IMR-90 (cell line): Measurements from ENCODE around the gene SPTLC1. TPM values are rescaled to one million over a fixed set of nuclear protein-coding genes. Genes with fewer than 3 reads are reported as not detected.

Source experiments
- ATAC-seq: fragments of 200-7000 bp; cut with Tn5 transposase; 2 replicates; pipeline ENCODE4 v1.9.1; 2020; ENCODE audit warnings: low read depth, mild to moderate bottlenecking, moderate library complexity
- BruUV-seq: library from RNA; stranded (reverse); fragments of 400-500 nt; replicated peaks from 2 replicates; lab custom pipeline; 2021; lab: Mats Ljungman, UMichigan
- CTCF ChIA-PET: fragments of 300-600 bp; formaldehyde crosslinking; extraction: SDS; loops from one replicate; lab custom pipeline; 2021; ENCODE audit warnings: antibody characterized with exemption; lab: Yijun Ruan, JAX
- POLR2A ChIA-PET: fragments of 300-600 bp; sonication (Branson Sonifier 250); formaldehyde crosslinking; loops from one replicate; lab custom pipeline; 2022; ENCODE audit warnings: antibody characterized with exemption; ENCODE audit not compliant: unreplicated experiment; lab: Charles Lee
- DNase-seq: peaks from one replicate; pipeline ENCODE4 v3.0.0; 2013
- H2AFZ ChIP-seq: replicated peaks from 2 replicates; pipeline ENCODE3; 2013; ENCODE audit warnings: low read length, mild to moderate bottlenecking; ENCODE audit not compliant: poor library complexity
- H2AK5ac ChIP-seq: 2 replicates; pipeline ENCODE4 v1.6.1; 2013; ENCODE audit warnings: low read depth, low read length, inconsistent platforms
- H2AK9ac ChIP-seq: replicated peaks from 2 replicates; pipeline ENCODE3; 2013; ENCODE audit warnings: mild to moderate bottlenecking, low read depth, low read length, moderate library complexity; ENCODE audit not compliant: poor library complexity
- H2BK120ac ChIP-seq: 2 replicates; pipeline ENCODE4 v1.6.1; 2013; ENCODE audit warnings: low read depth, low read length, inconsistent platforms
- H2BK15ac ChIP-seq: 3 replicates; pipeline ENCODE4 v1.6.1; 2013; ENCODE audit warnings: low read depth, low read length, inconsistent platforms
- H2BK20ac ChIP-seq: 2 replicates; pipeline ENCODE4 v1.6.1; 2013; ENCODE audit warnings: low read depth, mild to moderate bottlenecking, inconsistent platforms, low read length, moderate library complexity
- H2BK5ac ChIP-seq: 2 replicates; pipeline ENCODE4 v1.6.1; 2013; ENCODE audit warnings: mild to moderate bottlenecking, low read depth, low read length, inconsistent platforms; ENCODE audit not compliant: poor library complexity, severe bottlenecking
- H3K14ac ChIP-seq: replicated peaks from 2 replicates; pipeline ENCODE4 v1.6.1; 2013; ENCODE audit warnings: low read depth, low read length, inconsistent platforms
- H3K18ac ChIP-seq: 2 replicates; pipeline ENCODE4 v1.6.1; 2013; ENCODE audit warnings: low read depth, low read length, control low read depth
- H3K23ac ChIP-seq: 2 replicates; pipeline ENCODE4 v1.6.1; 2013; ENCODE audit warnings: low read depth, low read length, inconsistent platforms
- H3K27ac ChIP-seq: 2 replicates; pipeline ENCODE4 v1.5.1; 2013; ENCODE audit warnings: mild to moderate bottlenecking, control low read depth, low read length; ENCODE audit not compliant: insufficient read depth
- H3K27me3 ChIP-seq: 2 replicates; pipeline ENCODE4 v1.6.1; 2013; ENCODE audit warnings: low read length; ENCODE audit not compliant: control insufficient read depth, insufficient read depth
- H3K36me3 ChIP-seq: 2 replicates; pipeline ENCODE4 v1.6.1; 2013; ENCODE audit warnings: low read length, mixed read lengths; ENCODE audit not compliant: control insufficient read depth, insufficient read depth
- H3K4ac ChIP-seq: 2 replicates; pipeline ENCODE4 v1.6.1; 2013; ENCODE audit warnings: low read depth, low read length, inconsistent platforms
- H3K4me1 ChIP-seq: 2 replicates; pipeline ENCODE4 v1.6.1; 2013; ENCODE audit warnings: low read length, mixed read lengths; ENCODE audit not compliant: control insufficient read depth, insufficient read depth
- H3K4me2 ChIP-seq: 2 replicates; pipeline ENCODE4 v1.6.1; 2013; ENCODE audit warnings: low read depth, mild to moderate bottlenecking, control low read depth, low read length, moderate library complexity
- H3K4me3 ChIP-seq: 2 replicates; pipeline ENCODE4 v1.5.1; 2013; ENCODE audit warnings: low read depth, mild to moderate bottlenecking, control low read depth, low read length, moderate library complexity; ENCODE audit not compliant: insufficient read depth
- H3K56ac ChIP-seq: 2 replicates; pipeline ENCODE4 v1.6.1; 2013; ENCODE audit warnings: low read length, inconsistent platforms; ENCODE audit not compliant: insufficient read depth; ENCODE audit errors: extremely low read depth
- H3K79me1 ChIP-seq, 2 experiments: 2 replicates each; pipeline ENCODE4 v1.6.1; 2013; ENCODE audit warnings: low read length in 2 of 2, inconsistent platforms in 1 of 2, low read depth in 1 of 2
- H3K9ac ChIP-seq: 2 replicates; pipeline ENCODE4 v1.6.1; 2013; ENCODE audit warnings: low read depth, low read length, control low read depth
- H3K9me1 ChIP-seq: 2 replicates; pipeline ENCODE4 v1.6.1; 2013; ENCODE audit warnings: low read length, inconsistent platforms; ENCODE audit not compliant: insufficient read depth
- H3K9me3 ChIP-seq: 2 replicates; pipeline ENCODE4 v1.6.1; 2013; ENCODE audit warnings: low read length; ENCODE audit not compliant: control insufficient read depth, insufficient read depth
- H4K20me1 ChIP-seq: 2 replicates; pipeline ENCODE4 v1.6.1; 2013; ENCODE audit warnings: low read length, inconsistent platforms; ENCODE audit not compliant: insufficient read depth
- H4K5ac ChIP-seq: 2 replicates; pipeline ENCODE4 v1.6.1; 2013; ENCODE audit warnings: mild to moderate bottlenecking, low read depth, low read length, control low read depth
- H4K8ac ChIP-seq, 2 experiments: 2 replicates each; pipeline ENCODE4 v1.6.1; 2013; ENCODE audit warnings: low read depth in 2 of 2, low read length in 2 of 2, control low read depth in 1 of 2, inconsistent platforms in 1 of 2
- H4K91ac ChIP-seq: 2 replicates; pipeline ENCODE4 v1.6.1; 2013; ENCODE audit warnings: low read depth, low read length, inconsistent platforms; ENCODE audit not compliant: insufficient read depth
- BHLHE40 ChIP-seq: fragments of 150-350 bp; IDR thresholded peaks from 2 replicates; pipeline ENCODE4 v1.6.1; 2016; ENCODE audit warnings: mild to moderate bottlenecking, low read depth, low read length
- CEBPB ChIP-seq: IDR thresholded peaks from 2 replicates; pipeline ENCODE4 v1.6.1; 2012; ENCODE audit warnings: low read depth, low read length, improper control_type of control experiment
- CHD1 ChIP-seq: IDR thresholded peaks from 2 replicates; pipeline ENCODE4 v1.6.1; 2012; ENCODE audit warnings: low read depth, low read length, improper control_type of control experiment
- CTCF ChIP-seq: conservative IDR thresholded peaks from 2 replicates; pipeline ENCODE4 v1.5.1; 2012; ENCODE audit warnings: mild to moderate bottlenecking, low read depth, low read length, improper control_type of control experiment
- ELK1 ChIP-seq: fragments of 150-350 bp; IDR thresholded peaks from 2 replicates; pipeline ENCODE4 v1.6.1; 2016; ENCODE audit warnings: low read depth, mild to moderate bottlenecking, low read length, moderate library complexity, borderline replicate concordance
- FOS ChIP-seq: fragments of 150-350 bp; IDR thresholded peaks from 2 replicates; pipeline ENCODE4 v1.6.1; 2016; ENCODE audit warnings: low read depth, low read length
- MAFK ChIP-seq: IDR thresholded peaks from 2 replicates; pipeline ENCODE4 v1.6.1; 2012; ENCODE audit warnings: low read depth, low read length, improper control_type of control experiment
- MAZ ChIP-seq: IDR thresholded peaks from 2 replicates; pipeline ENCODE4 v1.6.1; 2012; ENCODE audit warnings: low read depth, mild to moderate bottlenecking, low read length, improper control_type of control experiment, moderate library complexity, borderline replicate concordance
- MXI1 ChIP-seq: IDR thresholded peaks from 2 replicates; pipeline ENCODE4 v1.6.1; 2012; ENCODE audit warnings: low read depth, mild to moderate bottlenecking, low read length, moderate library complexity, borderline replicate concordance
- NFE2L2 ChIP-seq: fragments of 150-350 bp; IDR thresholded peaks from 2 replicates; pipeline ENCODE4 v1.6.1; 2016; ENCODE audit warnings: low read depth, mild to moderate bottlenecking, low read length
- POLR2A ChIP-seq: IDR thresholded peaks from 2 replicates; pipeline ENCODE4 v1.6.1; 2012; ENCODE audit warnings: mild to moderate bottlenecking, low read depth, low read length
- RAD21 ChIP-seq: IDR thresholded peaks from 2 replicates; pipeline ENCODE4 v1.6.1; 2012; ENCODE audit warnings: low read length, improper control_type of control experiment
- RCOR1 ChIP-seq: IDR thresholded peaks from 2 replicates; pipeline ENCODE4 v1.6.1; 2012; ENCODE audit warnings: mild to moderate bottlenecking, low read length, improper control_type of control experiment; ENCODE audit not compliant: insufficient replicate concordance
- RFX5 ChIP-seq: IDR thresholded peaks from 2 replicates; pipeline ENCODE4 v1.8.0; 2012; ENCODE audit warnings: low read depth, mild to moderate bottlenecking, low read length, moderate library complexity
- SMC3 ChIP-seq: fragments of 150-350 bp; IDR thresholded peaks from 2 replicates; pipeline ENCODE4 v1.6.1; 2016; ENCODE audit warnings: low read depth, mild to moderate bottlenecking, antibody characterized with exemption, low read length, moderate library complexity
- USF2 ChIP-seq: fragments of 150-350 bp; IDR thresholded peaks from 2 replicates; pipeline ENCODE4 v1.6.1; 2017; ENCODE audit warnings: mild to moderate bottlenecking, antibody characterized with exemption, low read length, low read depth
- WGBS, 2 experiments: methylation state at CpG; one replicate each; pipeline versions ENCODE4 v1.1.5 to v1.1.7; 2013; ENCODE audit warnings: missing lambda C conversion rate in 2 of 2; ENCODE audit not compliant: insufficient read length in 1 of 2; ENCODE audit errors: extremely low coverage in 2 of 2; 5-methylcytosine and 5-hydroxymethylcytosine counted together
- dilution Hi-C: fragments of 300-500 bp; cut with HindIII; formaldehyde crosslinking; loops from one replicate; pipeline ENCODE4 v1.14.3; 2018; ENCODE audit warnings: low sequenced_read_pairs; ENCODE audit not compliant: unreplicated experiment
- in situ Hi-C: fragments of 300-500 bp; cut with MboI; formaldehyde crosslinking; loops from 3 replicates; pipeline ENCODE4 v1.14.3; 2019; ENCODE audit warnings: low sequenced_read_pairs, inconsistent platforms, mixed read lengths
- intact Hi-C: fragments of 100-400 bp; cut with micrococcal nuclease; formaldehyde crosslinking; loops from 2 replicates; pipeline ENCODE4 v1.10.0; 2022
- polyA plus RNA-seq, 3 experiments: library from polyadenylated mRNA; depleted of rRNA; stranded (reverse); fragments of >200 nt; gene quantifications; 2 replicates each; pipeline ENCODE4 v1.2.3, GENCODE V29; 2012; ENCODE audit warnings: low replicate concordance in 1 of 3
- total RNA-seq: library from RNA; depleted of rRNA; stranded (reverse); fragments of >200 nt; gene quantifications from 2 replicates; pipeline ENCODE4 v1.2.3, GENCODE V29; 2012

Gene SPTLC1
- total and polyA plus RNA-seq, 2 of the 4 experiments (the other 2 are of a cell fraction), result 65.7 to 92.7 TPM

- no peak overlapping the region for H3K23ac ChIP-seq
- no CpG with 5 or more reads among the region's 4 CpGs for WGBS, 2 experiments
- no peak overlapping the region for H2BK20ac ChIP-seq
- H3K56ac ChIP-seq, result no peak overlapping the region
- no peak overlapping the region for H2AK9ac ChIP-seq
- no peaks in the 10 kb centered on the region for H3K9me1 ChIP-seq
- no peak overlapping the region for H3K4ac ChIP-seq
- no peak overlapping the region for H3K27ac ChIP-seq
- H2AFZ ChIP-seq, result no peak overlapping the region
- H3K4me2 ChIP-seq, result no peak overlapping the region
- H3K36me3 ChIP-seq, result peaks cover 17% of the 10 kb centered on the region
- peaks cover 7 to 11% of the 10 kb centered on the region in 2 experiments; a peak in 3 of 4 replicates for H3K79me1 ChIP-seq
- in situ Hi-C loops, result no loop called here
- H2BK5ac ChIP-seq, result no peak overlapping the region
- H3K27me3 ChIP-seq, result no peaks in the 10 kb centered on the region
- dilution Hi-C loops, result no loop called here
- H3K9me3 ChIP-seq, result no peaks in the 10 kb centered on the region
- no peak for ATAC-seq
- no peaks in the 10 kb centered on the region for H3K4me1 ChIP-seq
- intact Hi-C loops, result no loop called here
- ChIA-PET POLR2A (no interaction called here), CTCF (no interaction called here)
- H2AK5ac ChIP-seq, result no peak overlapping the region
- DNase-seq, result no peak
- no peak overlapping the region for H3K4me3 ChIP-seq
- H3K18ac ChIP-seq, result no peak overlapping the region
- H4K91ac ChIP-seq, result no peak overlapping the region
- H3K14ac ChIP-seq, result no peak overlapping the region
- H4K8ac ChIP-seq, result no peak overlapping the region
- TF ChIP-seq CEBPB (no peak), CTCF (no peak), NFE2L2 (no peak), MAFK (no peak), MAZ (no peak), RFX5 (no peak), RCOR1 (no peak), FOS (no peak), USF2 (no peak), ELK1 (no peak), RAD21 (no peak), POLR2A (no peak), SMC3 (no peak), MXI1 (no peak), CHD1 (no peak), BHLHE40 (no peak)
- H2BK120ac ChIP-seq, result no peak overlapping the region
- BruUV-seq, result no TSS peak
- H4K20me1 ChIP-seq, result no peaks in the 10 kb centered on the region
- H3K9ac ChIP-seq, result no peak overlapping the region
- no peak overlapping the region for H4K5ac ChIP-seq
- no peak overlapping the region for H2BK15ac ChIP-seq
These were observed 7.1 kb downstream of the SPTLC1 start for GRCh38 chr9:92108122-92108521.
